SK-N-SH treated with all-trans-retinoic acid at 6 μM for 48 hours (cell line): Measurements from ENCODE around the gene GPR161.

ENCODE experiments used
- CREB5 ChIP-seq: fragments of 250-450 bp; sonication (Bioruptor Pico); IDR thresholded peaks from 2 replicates; pipeline ENCODE4 v1.5.1; 2020; ENCODE audit warnings: low read depth, mild to moderate bottlenecking, moderate library complexity
- CSRNP3 ChIP-seq: fragments of 250-450 bp; sonication (Bioruptor Pico); IDR thresholded peaks from 2 replicates; pipeline ENCODE4 v1.5.1; 2021; ENCODE audit warnings: mild to moderate bottlenecking, moderate library complexity
- OSR1 ChIP-seq: fragments of 250-450 bp; sonication (Bioruptor Pico); IDR thresholded peaks from 2 replicates; pipeline ENCODE4 v1.8.0; 2022; ENCODE audit warnings: moderate library complexity, mild to moderate bottlenecking, inconsistent platforms
- PATZ1 ChIP-seq: fragments of 250-450 bp; sonication (Bioruptor Pico); IDR thresholded peaks from 2 replicates; pipeline ENCODE4 v1.8.0; 2020; ENCODE audit warnings: mild to moderate bottlenecking, moderate library complexity, borderline replicate concordance
- SNAI2 ChIP-seq: fragments of 250-450 bp; sonication (Bioruptor Pico); IDR thresholded peaks from 2 replicates; pipeline ENCODE4 v1.5.0; 2020; ENCODE audit warnings: mild to moderate bottlenecking, moderate library complexity
- TSHZ2 ChIP-seq: fragments of 250-450 bp; sonication (Bioruptor Pico); IDR thresholded peaks from 2 replicates; pipeline ENCODE4 v1.5.0; 2020; ENCODE audit warnings: mild to moderate bottlenecking, moderate library complexity
- ZFP3 ChIP-seq: fragments of 250-450 bp; sonication (Bioruptor Pico); IDR thresholded peaks from 2 replicates; pipeline ENCODE4 v1.5.0; 2020; ENCODE audit warnings: mild to moderate bottlenecking, moderate library complexity
- ZFP30 ChIP-seq: fragments of 450-650 bp; formaldehyde crosslinking; IDR thresholded peaks from 2 replicates; pipeline ENCODE4 v1.5.0; 2022; ENCODE audit warnings: mild to moderate bottlenecking, moderate library complexity

DNA sequence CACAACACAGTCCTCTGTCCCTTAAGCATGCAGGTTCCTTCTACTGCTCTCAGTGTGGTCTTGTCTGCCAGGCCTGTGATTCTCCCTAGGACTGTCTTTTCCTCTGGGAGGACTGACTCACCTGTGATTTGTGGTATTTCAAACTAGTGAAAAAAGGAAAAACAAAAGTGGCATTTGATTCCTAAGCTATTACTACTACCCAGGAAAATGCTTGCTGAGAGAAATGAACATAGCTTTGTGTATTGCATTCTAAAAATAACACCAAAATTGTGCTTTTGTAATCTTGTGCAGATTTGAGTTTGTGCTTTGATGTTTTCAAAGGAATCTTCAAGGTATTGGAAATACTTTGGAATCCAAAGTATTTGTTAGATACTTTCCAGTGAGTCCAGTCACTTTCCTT, 57.0 kb downstream of the GPR161 start:
- no peak for TF ChIP-seq ZFP30 (CRISPR knock-in tag)
- no peak for TF ChIP-seq ZFP3 (CRISPR knock-in tag)
- TF ChIP-seq CSRNP3: no peak
- no peak for TF ChIP-seq CREB5 (CRISPR knock-in tag)
- TF ChIP-seq OSR1 (CRISPR knock-in tag): no peak
- TF ChIP-seq SNAI2 (CRISPR knock-in tag): no peak
- no peak for TF ChIP-seq TSHZ2 (CRISPR knock-in tag)
- no peak for TF ChIP-seq PATZ1
